GM23338 (cell line): ENCODE measurements around the gene SYMPK. TPM values are rescaled to one million over a fixed set of nuclear protein-coding genes. Genes with fewer than 3 reads are reported as not detected.

Experiments
- ATAC-seq: fragments of 200-7000 bp; cut with Tn5 transposase; 3 replicates; pipeline ENCODE4 v1.9.1; 2020
- DNase-seq: peaks from one replicate; pipeline ENCODE4 v3.0.0-alpha.2; 2015; ENCODE audit warnings: low spot score
- H2AFZ ChIP-seq: fragments of 200-600 bp; sonication (generic); 2 replicates; pipeline ENCODE4 v1.8.0; 2016; ENCODE audit warnings: antibody characterized with exemption, mild to moderate bottlenecking, moderate library complexity
- H3F3A ChIP-seq: fragments of 200-600 bp; sonication (generic); replicated peaks from 2 replicates; pipeline ENCODE4 v1.8.0; 2017; ENCODE audit warnings: antibody characterized with exemption, mixed run types, low read depth
- H3K27ac ChIP-seq: fragments of 200-600 bp; sonication (generic); 2 replicates; pipeline ENCODE4 v1.6.1; 2016; ENCODE audit warnings: low read depth
- H3K27me3 ChIP-seq: fragments of 200-600 bp; sonication (generic); 2 replicates; pipeline ENCODE4 v1.8.0; 2016; ENCODE audit warnings: mild to moderate bottlenecking, mixed run types, moderate library complexity; ENCODE audit not compliant: insufficient read depth
- H3K36me3 ChIP-seq: fragments of 200-600 bp; sonication (generic); 2 replicates; pipeline ENCODE4 v1.8.0; 2016; ENCODE audit warnings: mild to moderate bottlenecking; ENCODE audit not compliant: insufficient read depth
- H3K4me1 ChIP-seq: fragments of 200-600 bp; sonication (generic); 2 replicates; pipeline ENCODE4 v1.8.0; 2016; ENCODE audit warnings: mild to moderate bottlenecking, moderate library complexity; ENCODE audit not compliant: insufficient read depth
- H3K4me2 ChIP-seq: fragments of 200-600 bp; sonication (generic); 2 replicates; pipeline ENCODE4 v1.7.1; 2017; ENCODE audit warnings: mixed run types
- H3K4me3 ChIP-seq: fragments of 200-600 bp; sonication (generic); 2 replicates; pipeline ENCODE4 v1.6.1; 2016; ENCODE audit warnings: mixed run types
- H3K79me2 ChIP-seq: fragments of 200-600 bp; sonication (generic); replicated peaks from 2 replicates; pipeline ENCODE4 v1.8.0; 2017; ENCODE audit warnings: mild to moderate bottlenecking; ENCODE audit not compliant: insufficient read depth
- H3K9me2 ChIP-seq: fragments of 200-600 bp; sonication (generic); 2 replicates; pipeline ENCODE4 v1.8.0; 2017; ENCODE audit not compliant: insufficient read depth
- H4K20me1 ChIP-seq: fragments of 200-600 bp; sonication (generic); replicated peaks from 2 replicates; pipeline ENCODE4 v1.8.0; 2017; ENCODE audit warnings: mild to moderate bottlenecking; ENCODE audit not compliant: insufficient read depth
- H3K27ac Mint-ChIP-seq: 2 replicates; pipeline ENCODE4 v1.8.0; 2020; ENCODE audit warnings: inconsistent platforms, mild to moderate bottlenecking, moderate library complexity, mixed read lengths
- H3K27me3 Mint-ChIP-seq: 3 replicates; pipeline ENCODE4 v1.8.0; 2022; ENCODE audit warnings: low read depth, mild to moderate bottlenecking, moderate library complexity, mixed read lengths, inconsistent platforms; ENCODE audit not compliant: insufficient read depth, poor library complexity
- H3K36me3 Mint-ChIP-seq: 3 replicates; pipeline ENCODE4 v1.8.0; 2021; ENCODE audit warnings: low read depth, mild to moderate bottlenecking, inconsistent platforms, moderate library complexity, mixed read lengths
- H3K4me1 Mint-ChIP-seq: 3 replicates; pipeline ENCODE4 v1.8.0; 2020; ENCODE audit warnings: mild to moderate bottlenecking, inconsistent platforms, mixed read lengths
- H3K4me3 Mint-ChIP-seq: 3 replicates; pipeline ENCODE4 v1.8.0; 2021; ENCODE audit warnings: moderate library complexity, mild to moderate bottlenecking, inconsistent platforms, mixed read lengths
- H3K9me3 Mint-ChIP-seq: 3 replicates; pipeline ENCODE4 v1.8.0; 2020; ENCODE audit warnings: moderate library complexity, mild to moderate bottlenecking, inconsistent platforms, mixed read lengths
- CREB1 ChIP-seq: fragments of 250-450 bp; sonication (Bioruptor Pico); IDR thresholded peaks from 2 replicates; pipeline ENCODE4 v1.5.0; 2020; ENCODE audit warnings: low read depth, mild to moderate bottlenecking, moderate library complexity
- EZH2phosphoT487 ChIP-seq: fragments of 200-600 bp; sonication (generic); IDR thresholded peaks from one replicate; pipeline ENCODE4 v1.8.1; 2018; ENCODE audit warnings: antibody characterized with exemption; ENCODE audit not compliant: unreplicated experiment
- polyA plus RNA-seq: library from polyadenylated mRNA; unstranded; fragments of >200 nt; fragmentation: Nextera tagmentation; extraction: Ambion mirVana; gene quantifications from 2 replicates; pipeline ENCODE4 v1.2.1, GENCODE V29; 2016
- total RNA-seq: library from RNA; depleted of rRNA; stranded (reverse); fragments of >200 nt; shearing (Covaris generic); gene quantifications from 2 replicates; pipeline ENCODE4 v1.2.3, GENCODE V29; 2014
- TF ChIP-seq, protein P1 (sequence below): fragments of 250-450 bp; sonication (Bioruptor Pico); IDR thresholded peaks from 2 replicates; pipeline ENCODE4 v1.5.0; 2020; ENCODE audit warnings: mild to moderate bottlenecking, moderate library complexity
- TF ChIP-seq, protein P2 (sequence below), 2 experiments: fragments of 200-600 bp in 1 of 2; sonication (generic) in 1 of 2; conservative IDR thresholded peaks; 2 replicates each; pipeline versions ENCODE4 v1.5.1 to v1.6.1; 2016 to 2017; ENCODE audit warnings: antibody characterized with exemption in 2 of 2, low read depth in 2 of 2, mild to moderate bottlenecking in 2 of 2, moderate library complexity in 1 of 2

Gene SYMPK
- total and polyA plus RNA-seq, 2 experiments from 2014 or later: 36.8 to 82.1 TPM

DNA sequence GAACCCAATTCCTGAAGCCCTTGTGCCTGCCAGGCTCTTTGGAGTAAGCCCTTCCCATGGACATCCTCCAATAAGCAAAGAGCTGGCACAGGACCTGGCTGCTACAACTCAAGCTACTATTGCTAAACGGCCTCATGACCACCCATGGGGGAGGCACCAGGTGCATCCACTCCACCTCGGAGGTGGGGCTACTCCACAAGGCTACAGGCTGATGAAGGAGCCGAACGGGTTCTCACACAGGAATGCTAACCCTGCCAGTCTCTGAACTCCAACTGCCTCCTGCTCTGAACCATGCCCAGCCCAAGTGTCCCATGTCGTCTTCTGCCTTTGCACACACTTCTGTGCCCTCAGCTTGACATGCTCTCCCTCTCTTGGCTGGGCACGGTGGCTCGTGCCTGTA is 10.0 kb downstream of the SYMPK start:
- Mint-ChIP-seq H3K9me3 (no peaks in the 10 kb centered on the region), H3K4me1 (no peaks in the 10 kb centered on the region), H3K27ac (no peak overlapping the region; the same call in 1 of the 2 replicates), H3K27me3 (peaks cover 13% of the 10 kb centered on the region), H3K36me3 (peaks cover 64% of the 10 kb centered on the region), H3K4me3 (no peak overlapping the region)
- no peak for DNase-seq
- Histone ChIP-seq H3K27ac (no peak overlapping the region), H3F3A (peaks cover 18% of the 10 kb centered on the region), H3K79me2 (peaks cover 31% of the 10 kb centered on the region), H3K4me3 (no peak overlapping the region), H4K20me1 (peaks cover 43% of the 10 kb centered on the region), H3K4me2 (no peak overlapping the region), H2AFZ (no peak overlapping the region), H3K9me2 (no peaks in the 10 kb centered on the region), H3K36me3 (peaks cover 42% of the 10 kb centered on the region), H3K27me3 (no peaks in the 10 kb centered on the region), H3K4me1 (no peaks in the 10 kb centered on the region)
- TF ChIP-seq EZH2phosphoT487: no peak
- TF ChIP-seq, protein P1, sequence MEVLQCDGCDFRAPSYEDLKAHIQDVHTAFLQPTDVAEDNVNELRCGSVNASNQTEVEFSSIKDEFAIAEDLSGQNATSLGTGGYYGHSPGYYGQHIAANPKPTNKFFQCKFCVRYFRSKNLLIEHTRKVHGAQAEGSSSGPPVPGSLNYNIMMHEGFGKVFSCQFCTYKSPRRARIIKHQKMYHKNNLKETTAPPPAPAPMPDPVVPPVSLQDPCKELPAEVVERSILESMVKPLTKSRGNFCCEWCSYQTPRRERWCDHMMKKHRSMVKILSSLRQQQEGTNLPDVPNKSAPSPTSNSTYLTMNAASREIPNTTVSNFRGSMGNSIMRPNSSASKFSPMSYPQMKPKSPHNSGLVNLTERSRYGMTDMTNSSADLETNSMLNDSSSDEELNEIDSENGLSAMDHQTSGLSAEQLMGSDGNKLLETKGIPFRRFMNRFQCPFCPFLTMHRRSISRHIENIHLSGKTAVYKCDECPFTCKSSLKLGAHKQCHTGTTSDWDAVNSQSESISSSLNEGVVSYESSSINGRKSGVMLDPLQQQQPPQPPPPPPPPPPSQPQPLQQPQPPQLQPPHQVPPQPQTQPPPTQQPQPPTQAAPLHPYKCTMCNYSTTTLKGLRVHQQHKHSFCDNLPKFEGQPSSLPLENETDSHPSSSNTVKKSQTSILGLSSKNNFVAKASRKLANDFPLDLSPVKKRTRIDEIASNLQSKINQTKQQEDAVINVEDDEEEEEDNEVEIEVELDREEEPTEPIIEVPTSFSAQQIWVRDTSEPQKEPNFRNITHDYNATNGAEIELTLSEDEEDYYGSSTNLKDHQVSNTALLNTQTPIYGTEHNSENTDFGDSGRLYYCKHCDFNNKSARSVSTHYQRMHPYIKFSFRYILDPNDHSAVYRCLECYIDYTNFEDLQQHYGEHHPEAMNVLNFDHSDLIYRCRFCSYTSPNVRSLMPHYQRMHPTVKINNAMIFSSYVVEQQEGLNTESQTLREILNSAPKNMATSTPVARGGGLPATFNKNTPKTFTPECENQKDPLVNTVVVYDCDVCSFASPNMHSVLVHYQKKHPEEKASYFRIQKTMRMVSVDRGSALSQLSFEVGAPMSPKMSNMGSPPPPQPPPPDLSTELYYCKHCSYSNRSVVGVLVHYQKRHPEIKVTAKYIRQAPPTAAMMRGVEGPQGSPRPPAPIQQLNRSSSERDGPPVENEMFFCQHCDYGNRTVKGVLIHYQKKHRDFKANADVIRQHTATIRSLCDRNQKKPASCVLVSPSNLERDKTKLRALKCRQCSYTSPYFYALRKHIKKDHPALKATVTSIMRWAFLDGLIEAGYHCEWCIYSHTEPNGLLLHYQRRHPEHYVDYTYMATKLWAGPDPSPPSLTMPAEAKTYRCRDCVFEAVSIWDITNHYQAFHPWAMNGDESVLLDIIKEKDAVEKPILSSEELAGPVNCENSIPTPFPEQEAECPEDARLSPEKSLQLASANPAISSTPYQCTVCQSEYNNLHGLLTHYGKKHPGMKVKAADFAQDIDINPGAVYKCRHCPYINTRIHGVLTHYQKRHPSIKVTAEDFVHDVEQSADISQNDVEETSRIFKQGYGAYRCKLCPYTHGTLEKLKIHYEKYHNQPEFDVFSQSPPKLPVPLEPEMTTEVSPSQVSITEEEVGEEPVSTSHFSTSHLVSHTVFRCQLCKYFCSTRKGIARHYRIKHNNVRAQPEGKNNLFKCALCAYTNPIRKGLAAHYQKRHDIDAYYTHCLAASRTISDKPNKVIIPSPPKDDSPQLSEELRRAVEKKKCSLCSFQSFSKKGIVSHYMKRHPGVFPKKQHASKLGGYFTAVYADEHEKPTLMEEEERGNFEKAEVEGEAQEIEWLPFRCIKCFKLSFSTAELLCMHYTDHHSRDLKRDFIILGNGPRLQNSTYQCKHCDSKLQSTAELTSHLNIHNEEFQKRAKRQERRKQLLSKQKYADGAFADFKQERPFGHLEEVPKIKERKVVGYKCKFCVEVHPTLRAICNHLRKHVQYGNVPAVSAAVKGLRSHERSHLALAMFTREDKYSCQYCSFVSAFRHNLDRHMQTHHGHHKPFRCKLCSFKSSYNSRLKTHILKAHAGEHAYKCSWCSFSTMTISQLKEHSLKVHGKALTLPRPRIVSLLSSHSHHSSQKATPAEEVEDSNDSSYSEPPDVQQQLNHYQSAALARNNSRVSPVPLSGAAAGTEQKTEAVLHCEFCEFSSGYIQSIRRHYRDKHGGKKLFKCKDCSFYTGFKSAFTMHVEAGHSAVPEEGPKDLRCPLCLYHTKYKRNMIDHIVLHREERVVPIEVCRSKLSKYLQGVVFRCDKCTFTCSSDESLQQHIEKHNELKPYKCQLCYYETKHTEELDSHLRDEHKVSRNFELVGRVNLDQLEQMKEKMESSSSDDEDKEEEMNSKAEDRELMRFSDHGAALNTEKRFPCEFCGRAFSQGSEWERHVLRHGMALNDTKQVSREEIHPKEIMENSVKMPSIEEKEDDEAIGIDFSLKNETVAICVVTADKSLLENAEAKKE: no peak
- TF ChIP-seq CREB1 (CRISPR knock-in tag): no peak
- TF ChIP-seq, protein P2, sequence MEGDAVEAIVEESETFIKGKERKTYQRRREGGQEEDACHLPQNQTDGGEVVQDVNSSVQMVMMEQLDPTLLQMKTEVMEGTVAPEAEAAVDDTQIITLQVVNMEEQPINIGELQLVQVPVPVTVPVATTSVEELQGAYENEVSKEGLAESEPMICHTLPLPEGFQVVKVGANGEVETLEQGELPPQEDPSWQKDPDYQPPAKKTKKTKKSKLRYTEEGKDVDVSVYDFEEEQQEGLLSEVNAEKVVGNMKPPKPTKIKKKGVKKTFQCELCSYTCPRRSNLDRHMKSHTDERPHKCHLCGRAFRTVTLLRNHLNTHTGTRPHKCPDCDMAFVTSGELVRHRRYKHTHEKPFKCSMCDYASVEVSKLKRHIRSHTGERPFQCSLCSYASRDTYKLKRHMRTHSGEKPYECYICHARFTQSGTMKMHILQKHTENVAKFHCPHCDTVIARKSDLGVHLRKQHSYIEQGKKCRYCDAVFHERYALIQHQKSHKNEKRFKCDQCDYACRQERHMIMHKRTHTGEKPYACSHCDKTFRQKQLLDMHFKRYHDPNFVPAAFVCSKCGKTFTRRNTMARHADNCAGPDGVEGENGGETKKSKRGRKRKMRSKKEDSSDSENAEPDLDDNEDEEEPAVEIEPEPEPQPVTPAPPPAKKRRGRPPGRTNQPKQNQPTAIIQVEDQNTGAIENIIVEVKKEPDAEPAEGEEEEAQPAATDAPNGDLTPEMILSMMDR (conservative IDR thresholded peaks at IDR 0.05; ENCODE audit: low read depth in 2 of 2): no peak
- ATAC-seq: no peak
